Heart left ventricle (tissue), 16 donors: Measurements from ENCODE around the gene ROR1. TPM values are rescaled to one million over a fixed set of nuclear protein-coding genes. Genes with fewer than 3 reads are reported as not detected.

Experiments used
- ATAC-seq, 4 donors: fragments of 200-7000 bp; cut with Tn5 transposase; one replicate each; pipeline ENCODE4 v1.9.1; 2020 to 2022; ENCODE audit warnings: moderate library complexity in 4 of 4, mild to moderate bottlenecking in 3 of 4, moderate number of reproducible peaks in 1 of 4
- DNase-seq, 5 donors: peaks; one replicate each; pipeline ENCODE4 v3.0.0-alpha.2; 2020
- H3K27ac ChIP-seq, 12 donors: fragments of 200-600 bp; sonication (generic) in 4 of 12; one replicate each; pipeline versions ENCODE4 v1.5.0 to v1.8.0; 2016 to 2022; ENCODE audit warnings: mild to moderate bottlenecking in 2 of 12
- H3K27me3 ChIP-seq, 9 donors: fragments of 200-600 bp; sonication (generic) in 2 of 9; one replicate each; pipeline versions ENCODE4 v1.5.1 to v1.8.0; 2016 to 2022; ENCODE audit warnings: mild to moderate bottlenecking in 3 of 9
- H3K36me3 ChIP-seq, 9 donors: fragments of 200-600 bp; sonication (generic) in 2 of 9; one replicate each; pipeline versions ENCODE4 v1.5.0 to v1.8.0; 2018 to 2022; ENCODE audit warnings: mild to moderate bottlenecking in 2 of 9
- H3K4me1 ChIP-seq, 12 donors: fragments of 200-600 bp; sonication (generic) in 4 of 12; one replicate each; pipeline versions ENCODE4 v1.5.0 to v1.8.0; 2016 to 2022; ENCODE audit warnings: mild to moderate bottlenecking in 3 of 12
- H3K4me3 ChIP-seq, 12 donors: fragments of 200-600 bp; sonication (generic) in 4 of 12; one replicate each; pipeline versions ENCODE4 v1.5.0 to v1.8.0; 2017 to 2022; ENCODE audit warnings: mild to moderate bottlenecking in 9 of 12, moderate library complexity in 4 of 12
- H3K9me3 ChIP-seq, 12 donors: fragments of 200-600 bp; sonication (generic) in 4 of 12; one replicate each; pipeline versions ENCODE4 v1.5.0 to v1.8.0; 2016 to 2022; ENCODE audit warnings: mild to moderate bottlenecking in 1 of 12
- CTCF ChIP-seq, 12 donors: fragments of 200-600 bp; sonication (generic) in 4 of 12; IDR thresholded peaks; one replicate each; pipeline versions ENCODE4 v1.5.0 to v1.8.0; 2018 to 2022; ENCODE audit warnings: antibody characterized with exemption in 12 of 12, mild to moderate bottlenecking in 5 of 12
- POLR2A ChIP-seq, 2 donors: fragments of 450-650 bp; IDR thresholded peaks; one replicate each; pipeline ENCODE4 v1.6.1; 2017; ENCODE audit warnings: antibody characterized with exemption in 2 of 2, mild to moderate bottlenecking in 2 of 2, moderate library complexity in 2 of 2
- WGBS, 4 donors: extraction: QIAGEN DNeasy Blood & Tissue Kit in 2 of 4; methylation state at CpG; one replicate each; pipeline versions ENCODE4 v1.1.5 to v1.1.7; 2013 to 2018; 5-methylcytosine and 5-hydroxymethylcytosine counted together
- intact Hi-C, 10 donors: fragments of 100-400 bp; cut with DNase I; formaldehyde crosslinking; loops; one replicate each; pipeline versions ENCODE4 v1.11.1 to v1.14.2; 2022
- polyA plus RNA-seq, 2 donors: library from polyadenylated mRNA; stranded (reverse); fragments of 200-250 nt; gene quantifications; one replicate each; pipeline ENCODE4 v1.2.3, GENCODE V29; 2013
- total RNA-seq, 9 donors: library from RNA; depleted of rRNA in 2 of 9; stranded (reverse); fragments of >200 nt in 2 of 9; fragmentation: NEBNext Ultra II Directional in 3 of 9; extraction: Animal tissue kit (Norgen Biotek cat#: 25700) in 3 of 9; gene quantifications; one replicate each; pipeline versions ENCODE4 v1.1.0 to v1.2.4, GENCODE V29; 2016 to 2023
- donor health status: ischemic (EF 13 %, LVEDD 7.1; RV severe dilation, severe dysfunction).
- donor health status: healthy with polysubstance abuse.
- donor health status: DM: no; HTN: yes; CAD: no.
- donor health status: DM: no; HTN: no; CAD: no.
- donor health status: ischemic (EF 25% LVEDD 6.9; RV normal size, moderate dysfunction).
- donor health status: ischemic (EF 25% LVEDD 5.7; RV mildly dilated, moderate dysfunction).
- donor health status: healthy.
- donor health status: DM: yes; HTN: yes; CAD: no.
- donor health status: ischemic (EF 35%, LVEDD 5.7; RV mildly dilated, moderate dysfunction).
- donor health status: nonischemic (EF 11% LVEDD 7.7; RV severe dilation, severe dysfunction).
- donor health status: DM: yes; HTN: yes; CAD: no.
- donor health status: PGD.
- donor health status: ischemic (EF 29% LVEDD 5.4; RV normal size, mild dysfunction).
- donor health status: nonischemic (EF 23%, LVEDD 6.1; RV moderate dilation, normal function).

Gene ROR1
- total and polyA plus RNA-seq, 11 donors = 4.1 to 35.3 (median 19.3) TPM

GRCh38 chr1:63818567-63819325, 44.9 kb downstream of the ROR1 start:
- H3K4me1 ChIP-seq = peaks cover 0 to 68% (median 41%) of the 10 kb centered on the region in 12 donors
- no peak for DNase-seq
- WGBS, 4 donors = 86 to 98% (median 93%) methylated on average over 1 of the region's 1 CpG

GRCh38 chr1:63819795-63820194, 46.0 kb downstream of the ROR1 start:
- no peak for ATAC-seq
- H3K4me3 ChIP-seq = no peak overlapping the region
- TF ChIP-seq POLR2A (IDR thresholded peaks at IDR 0.05) (no peak), CTCF (IDR thresholded peaks at IDR 0.05) (no peak)
- 94 to 96% (median 95%) methylated on average over 2 of the region's 2 CpGs for WGBS, 4 donors
- H3K27me3 ChIP-seq = no peaks in the 10 kb centered on the region
- H3K4me1 ChIP-seq = peaks cover 0 to 58% (median 31%) of the 10 kb centered on the region in 12 donors
- intact Hi-C loops = loop anchor here in 1 of 10 donors (10.0 kb wide), 1 partner anchor 65 kb away; no protein-coding TSS in a partner anchor
- H3K9me3 ChIP-seq = no peaks in the 10 kb centered on the region
- no peak for DNase-seq
- H3K36me3 ChIP-seq = no peaks in the 10 kb centered on the region
- no peak overlapping the region for H3K27ac ChIP-seq

More at GRCh38 chr1:63818567-63819325, 44.9 kb downstream of the ROR1 start:
- TF ChIP-seq CTCF (IDR thresholded peaks at IDR 0.05) (no peak), POLR2A (IDR thresholded peaks at IDR 0.05) (no peak)
- Histone ChIP-seq H3K27ac (no peak overlapping the region), H3K4me3 (no peak overlapping the region), H3K36me3 (no peaks in the 10 kb centered on the region), H3K9me3 (no peaks in the 10 kb centered on the region), H3K27me3 (no peaks in the 10 kb centered on the region)
- intact Hi-C loops = loop anchor here in 1 of 10 donors (10.0 kb wide), 1 partner anchor 64 kb away; no protein-coding TSS in a partner anchor
- ATAC-seq = no peak

GRCh38 chr1:63821091-63822005, 47.5 kb downstream of the ROR1 start:
- peak; percentile 11 to 76 (median 52) for ATAC-seq
- Histone ChIP-seq H3K27me3 (no peaks in the 10 kb centered on the region), H3K4me3 (no peak overlapping the region), H3K9me3 (peaks cover 0 to 3% (median 0%) of the 10 kb centered on the region in 12 donors), H3K4me1 (peaks cover 0 to 42% (median 24%) of the 10 kb centered on the region in 12 donors), H3K36me3 (no peaks in the 10 kb centered on the region), H3K27ac (peak overlapping the region in 2 of 12 donors; percentile 6 to 35)
- intact Hi-C loops = no loop called here
- DNase-seq = no peak
- WGBS, 4 donors = 53 to 56% (median 55%) methylated on average over 8 of the region's 8 CpGs
- TF ChIP-seq CTCF (IDR thresholded peaks at IDR 0.05) (no peak), POLR2A (IDR thresholded peaks at IDR 0.05) (no peak)

GRCh38 chr1:63822540-63822939, 48.7 kb downstream of the ROR1 start:
- TF ChIP-seq POLR2A (IDR thresholded peaks at IDR 0.05) (no peak), CTCF (IDR thresholded peaks at IDR 0.05) (no peak)
- no peaks in the 10 kb centered on the region for H3K36me3 ChIP-seq
- H3K9me3 ChIP-seq = peaks cover 0 to 5% (median 0%) of the 10 kb centered on the region in 12 donors
- intact Hi-C loops = no loop called here
- ATAC-seq (no peak), DNase-seq (no peak)
- H3K4me1 ChIP-seq = peaks cover 0 to 36% (median 19%) of the 10 kb centered on the region in 12 donors
- no peak overlapping the region for H3K4me3 ChIP-seq
- H3K27ac ChIP-seq = no peak overlapping the region
- no peaks in the 10 kb centered on the region for H3K27me3 ChIP-seq
